OCI-LY1 (cell line): Measurements from ENCODE around the gene MARF1.

ENCODE experiments used
- CTCF ChIP-seq: fragments of 200-600 bp; sonication (generic), shearing (Covaris generic); IDR thresholded peaks from 2 replicates; pipeline ENCODE4 v1.5.1; 2017; ENCODE audit warnings: mild to moderate bottlenecking, antibody characterized with exemption, low read length, moderate library complexity, mixed read lengths
- EZH2 ChIP-seq: fragments of 200-600 bp; sonication (generic), shearing (Covaris generic); IDR thresholded peaks from 2 replicates; pipeline ENCODE4 v1.8.0; 2017; ENCODE audit warnings: borderline replicate concordance, mixed run types, mild to moderate bottlenecking, antibody characterized with exemption, low read length, moderate library complexity, mixed read lengths

- TF ChIP-seq CTCF (no peak), EZH2 (no peak)
Observed at GRCh38 chr16:15618392-15618791, 24.6 kb downstream of the MARF1 start.
